HUES64 (cell line): ENCODE data around the gene PPP1R3C.

ENCODE experiments used
- H3K27ac ChIP-seq: 2 replicates; pipeline ENCODE4 v1.7.0; 2013; ENCODE audit warnings: low read depth, low read length, inconsistent platforms
- H3K27me3 ChIP-seq: 2 replicates; pipeline ENCODE4 v1.6.1; 2013; ENCODE audit warnings: mild to moderate bottlenecking, low read length; ENCODE audit not compliant: insufficient read depth
- H3K36me3 ChIP-seq: 2 replicates; pipeline ENCODE4 v1.6.1; 2013; ENCODE audit warnings: mild to moderate bottlenecking, low read length; ENCODE audit not compliant: insufficient read depth
- H3K4me1 ChIP-seq: 2 replicates; pipeline ENCODE4 v1.6.1; 2013; ENCODE audit warnings: mild to moderate bottlenecking, low read length, moderate library complexity; ENCODE audit not compliant: insufficient read depth
- H3K4me3 ChIP-seq: 2 replicates; pipeline ENCODE4 v1.5.1; 2013; ENCODE audit warnings: mild to moderate bottlenecking, low read length, moderate library complexity
- H3K9ac ChIP-seq: 2 replicates; pipeline ENCODE4 v1.6.1; 2013; ENCODE audit warnings: mild to moderate bottlenecking, low read depth, low read length
- H3K9me3 ChIP-seq: 2 replicates; pipeline ENCODE4 v1.6.1; 2013; ENCODE audit warnings: low read depth, low read length; ENCODE audit not compliant: insufficient read depth
- WGBS: fragments of 150-250, 120-280 bp; methylation state at CpG from one replicate; pipeline ENCODE4 v1.1.7; 2013; ENCODE audit warnings: missing lambda C conversion rate; 5-methylcytosine and 5-hydroxymethylcytosine counted together

Gene PPP1R3C

DNA sequence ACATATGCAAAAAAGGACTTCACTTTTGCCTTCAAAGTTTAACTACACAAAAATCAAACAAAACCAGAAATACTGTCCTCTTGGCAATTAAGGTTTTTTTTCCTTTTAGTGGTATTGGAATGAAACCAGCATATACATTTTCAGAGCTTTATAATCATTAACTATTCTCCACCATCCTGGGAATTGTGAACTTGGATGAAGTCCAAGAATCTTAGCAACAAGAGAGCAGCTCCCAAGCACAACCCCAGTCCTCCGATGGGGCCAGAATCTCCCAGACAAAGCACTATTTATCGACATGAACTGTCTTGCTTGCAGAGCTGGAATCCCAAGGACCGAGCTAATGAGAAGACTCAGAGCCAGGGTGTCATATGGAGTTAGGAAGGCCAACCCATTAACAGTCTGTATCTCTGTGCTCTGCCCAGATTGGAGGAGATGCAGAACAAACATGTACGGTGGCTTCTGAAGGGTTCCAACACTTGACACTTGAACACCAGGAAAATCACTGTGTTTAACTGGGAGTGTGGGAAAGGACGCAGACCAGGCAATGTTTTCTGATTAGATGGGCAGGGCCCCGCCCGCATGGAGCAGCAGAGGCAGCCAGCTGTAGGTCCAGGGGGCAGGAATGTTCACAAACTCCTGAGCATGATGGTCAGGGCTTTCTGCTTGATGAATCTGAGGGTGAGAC lies 35.5 kb downstream of the PPP1R3C start:
- WGBS = 93% methylated on average over 7 of the region's 7 CpGs
- Histone ChIP-seq H3K27me3 (no peaks in the 10 kb centered on the region), H3K4me3 (no peak overlapping the region), H3K4me1 (no peaks in the 10 kb centered on the region), H3K27ac (no peak overlapping the region), H3K36me3 (no peaks in the 10 kb centered on the region), H3K9ac (no peak overlapping the region), H3K9me3 (no peaks in the 10 kb centered on the region)

DNA sequence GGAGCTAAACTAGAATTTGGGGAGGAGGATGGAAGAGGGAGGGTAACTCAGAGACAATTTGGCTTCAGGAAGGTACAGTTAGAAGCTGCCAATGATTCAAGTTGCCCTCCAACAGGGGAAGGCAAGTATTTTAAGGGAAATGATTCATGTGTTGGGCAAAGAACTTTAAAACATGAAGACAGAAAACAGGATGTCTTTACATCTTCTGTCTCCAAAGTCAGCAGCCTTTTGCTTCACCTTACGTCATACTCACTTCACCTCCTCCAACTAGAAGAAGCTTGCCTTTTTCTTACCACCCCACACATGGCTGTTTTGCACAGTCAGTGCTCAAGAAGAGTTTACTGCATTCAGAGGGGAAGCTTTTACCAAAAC lies 36.1 kb downstream of the PPP1R3C start:
- Histone ChIP-seq H3K9me3 (no peaks in the 10 kb centered on the region), H3K27ac (no peak overlapping the region), H3K4me3 (no peak overlapping the region), H3K4me1 (no peaks in the 10 kb centered on the region), H3K27me3 (no peaks in the 10 kb centered on the region), H3K9ac (no peak overlapping the region), H3K36me3 (no peaks in the 10 kb centered on the region)
- 94% methylated on average over 1 of the region's 1 CpG for WGBS

GRCh38 chr10:91593834-91594233 lies 39.0 kb downstream of the PPP1R3C start:
- H3K36me3 ChIP-seq = no peaks in the 10 kb centered on the region
- no peak overlapping the region for H3K9ac ChIP-seq
- H3K27ac ChIP-seq = no peak overlapping the region
- H3K9me3 ChIP-seq = no peaks in the 10 kb centered on the region
- no peak overlapping the region for H3K4me3 ChIP-seq
- no peaks in the 10 kb centered on the region for H3K4me1 ChIP-seq
- WGBS = 96% methylated on average over 2 of the region's 2 CpGs
- no peaks in the 10 kb centered on the region for H3K27me3 ChIP-seq

- Histone ChIP-seq H3K27ac (no peak overlapping the region), H3K9ac (no peak overlapping the region), H3K9me3 (no peaks in the 10 kb centered on the region), H3K36me3 (no peaks in the 10 kb centered on the region), H3K4me3 (no peak overlapping the region), H3K27me3 (no peaks in the 10 kb centered on the region), H3K4me1 (no peaks in the 10 kb centered on the region)
- 94% methylated on average over 7 of the region's 8 CpGs for WGBS
Measured at GRCh38 chr10:91593366-91593765, 39.5 kb downstream of the PPP1R3C start.

DNA sequence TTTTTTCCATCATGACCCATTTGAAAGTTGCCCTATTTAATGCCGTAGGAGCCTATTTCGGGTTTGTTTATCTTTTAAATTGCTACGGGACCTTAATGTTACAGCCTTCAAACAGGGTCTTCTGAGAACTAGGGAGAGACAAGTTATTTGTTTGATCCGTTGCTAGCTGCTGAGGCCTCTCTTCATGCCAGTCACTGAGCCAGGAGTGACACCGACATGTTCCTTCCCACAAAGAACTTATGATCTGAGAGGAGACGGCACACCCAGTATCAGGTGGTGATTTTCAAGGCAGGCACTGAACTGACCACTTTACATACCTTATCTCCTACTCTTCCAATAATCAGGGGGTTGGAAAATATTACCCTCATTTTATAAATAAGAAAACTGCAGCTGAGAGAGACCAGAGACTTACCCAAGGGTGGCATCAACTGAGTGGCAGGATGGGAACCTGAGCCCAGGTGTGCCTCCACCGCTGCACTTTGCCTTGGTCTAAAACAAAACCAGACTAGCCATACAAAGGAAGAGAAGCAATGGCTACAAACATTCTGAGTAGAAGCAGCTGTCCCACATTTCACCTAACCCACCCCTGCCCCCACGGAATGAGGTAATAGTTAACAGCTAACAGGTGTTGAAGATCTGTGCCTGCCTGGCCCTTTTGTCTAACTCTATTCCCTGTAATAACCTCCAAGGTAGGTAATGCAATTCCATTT lies 40.5 kb downstream of the PPP1R3C start:
- Histone ChIP-seq H3K4me1 (no peaks in the 10 kb centered on the region), H3K27me3 (no peaks in the 10 kb centered on the region), H3K9me3 (no peaks in the 10 kb centered on the region), H3K4me3 (no peak overlapping the region), H3K36me3 (no peaks in the 10 kb centered on the region), H3K9ac (no peak overlapping the region), H3K27ac (no peak overlapping the region)
- 91% methylated on average over 8 of the region's 8 CpGs for WGBS

DNA sequence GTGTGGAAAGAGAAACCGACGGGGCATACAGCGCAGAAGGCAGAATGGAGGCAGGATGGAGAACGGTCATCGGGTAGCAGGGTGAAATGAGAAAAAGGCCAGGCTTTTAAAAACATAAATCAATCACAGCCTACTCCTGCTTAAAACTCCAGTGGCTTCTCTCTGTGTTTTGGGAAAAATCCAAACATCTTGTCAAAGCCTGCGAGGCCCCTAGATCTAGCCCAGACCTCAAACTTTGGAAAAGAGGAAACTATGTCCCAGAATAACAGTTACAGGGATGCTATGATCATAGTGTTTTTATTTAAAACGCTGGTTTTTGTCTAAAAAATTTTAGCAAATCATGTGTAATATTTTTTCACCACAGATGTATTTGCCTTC lies 41.1 kb downstream of the PPP1R3C start:
- Histone ChIP-seq H3K4me1 (no peaks in the 10 kb centered on the region), H3K9me3 (no peaks in the 10 kb centered on the region), H3K36me3 (no peaks in the 10 kb centered on the region), H3K27ac (no peak overlapping the region), H3K27me3 (no peaks in the 10 kb centered on the region), H3K4me3 (no peak overlapping the region), H3K9ac (no peak overlapping the region)
- WGBS = 90% methylated on average over 7 of the region's 7 CpGs

DNA sequence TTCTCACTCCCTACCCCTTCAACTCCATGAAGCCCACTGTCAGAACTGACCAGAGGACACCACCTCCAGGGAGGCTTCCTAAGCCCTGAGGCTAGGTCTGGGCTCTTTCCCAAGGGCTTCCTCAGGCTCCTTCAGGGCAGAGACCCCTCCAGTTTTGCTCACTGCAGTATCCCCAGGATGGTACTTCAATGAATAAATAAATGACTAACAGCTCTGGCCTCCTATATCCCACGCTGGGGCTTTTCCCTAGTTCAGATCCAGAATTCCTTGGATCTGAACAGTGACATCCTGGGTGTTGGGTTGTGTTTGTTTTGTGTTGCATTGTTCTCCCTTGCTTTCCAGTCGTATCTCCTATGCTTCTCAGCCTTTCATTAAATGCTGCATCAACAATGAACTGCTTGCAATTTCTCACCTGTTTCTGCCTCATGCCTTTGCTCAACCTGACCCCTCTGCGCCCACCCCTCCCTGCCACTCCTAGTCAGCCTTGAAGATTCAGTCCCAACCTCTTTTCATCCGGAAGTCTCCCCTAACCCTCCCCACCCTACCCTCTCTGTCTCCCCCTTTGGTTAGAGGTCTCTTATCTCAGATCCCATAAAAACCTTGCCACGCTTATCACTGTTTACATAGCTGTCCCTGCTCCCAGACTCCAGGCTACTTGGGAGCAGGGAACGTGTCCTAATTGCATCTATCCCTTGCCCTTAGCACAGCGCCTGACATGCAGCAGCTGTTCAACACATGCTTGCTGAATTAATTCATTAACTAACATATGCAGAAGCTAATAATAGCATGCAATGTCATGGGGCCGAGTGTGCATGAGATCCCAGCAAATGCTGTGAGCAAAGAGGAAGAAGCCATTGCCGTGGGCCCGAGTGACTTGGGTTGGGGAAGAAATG lies 41.7 kb downstream of the PPP1R3C start:
- H3K27me3 ChIP-seq = no peaks in the 10 kb centered on the region
- WGBS = 85% methylated on average over 10 of the region's 10 CpGs
- no peaks in the 10 kb centered on the region for H3K4me1 ChIP-seq
- no peaks in the 10 kb centered on the region for H3K9me3 ChIP-seq
- H3K4me3 ChIP-seq = no peak overlapping the region
- H3K36me3 ChIP-seq = no peaks in the 10 kb centered on the region
- H3K9ac ChIP-seq = no peak overlapping the region
- no peak overlapping the region for H3K27ac ChIP-seq

DNA sequence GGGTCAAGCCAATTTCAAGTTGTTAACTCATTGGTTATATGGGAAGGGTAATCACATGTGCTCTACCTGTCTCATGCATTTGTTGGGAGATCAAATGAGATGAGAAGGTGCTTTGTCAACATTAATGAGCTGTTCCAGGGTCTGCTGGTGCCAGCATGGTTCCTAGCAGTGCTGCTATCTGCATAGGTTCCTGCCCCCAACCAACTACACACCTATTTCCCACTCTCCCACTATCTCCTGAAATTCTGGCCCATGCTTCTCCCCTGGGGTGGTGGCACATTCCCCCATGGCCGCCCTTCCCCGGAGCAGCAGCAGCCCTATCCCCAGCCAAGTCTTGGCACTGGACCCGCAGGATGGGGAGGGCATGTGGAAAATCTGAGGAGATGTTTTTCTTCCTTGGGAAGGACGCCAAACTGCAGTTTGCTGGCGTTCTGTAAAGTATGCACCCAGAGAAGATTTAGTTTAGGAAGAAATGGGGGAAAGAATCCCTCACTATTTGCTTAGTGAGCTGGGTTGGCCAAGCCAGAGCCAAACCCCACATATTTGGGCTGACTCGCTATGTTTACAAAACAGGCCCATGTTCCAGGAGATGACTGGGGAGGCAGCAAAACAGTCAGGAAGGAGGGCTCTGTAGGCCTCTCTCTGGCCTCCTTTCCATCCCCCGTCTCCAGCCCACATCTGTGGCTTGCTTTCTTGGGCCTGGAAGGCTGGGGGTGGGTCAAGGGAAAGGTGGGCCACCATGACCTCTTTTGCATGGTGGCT lies 42.5 kb downstream of the PPP1R3C start:
- 90% methylated on average over 7 of the region's 7 CpGs for WGBS
- Histone ChIP-seq H3K9me3 (no peaks in the 10 kb centered on the region), H3K27ac (no peak overlapping the region), H3K4me3 (no peak overlapping the region), H3K9ac (no peak overlapping the region), H3K36me3 (no peaks in the 10 kb centered on the region), H3K4me1 (no peaks in the 10 kb centered on the region), H3K27me3 (no peaks in the 10 kb centered on the region)

- Histone ChIP-seq H3K4me1 (no peaks in the 10 kb centered on the region), H3K27me3 (no peaks in the 10 kb centered on the region), H3K9ac (no peak overlapping the region), H3K27ac (no peak overlapping the region), H3K36me3 (no peaks in the 10 kb centered on the region), H3K9me3 (no peaks in the 10 kb centered on the region), H3K4me3 (no peak overlapping the region)
- WGBS = 98% methylated on average over 3 of the region's 3 CpGs
Measured at GRCh38 chr10:91589658-91590035, 43.2 kb downstream of the PPP1R3C start.

GRCh38 chr10:91589015-91589657 lies 43.7 kb downstream of the PPP1R3C start:
- Histone ChIP-seq H3K9me3 (no peaks in the 10 kb centered on the region), H3K9ac (no peak overlapping the region), H3K4me3 (no peak overlapping the region), H3K27me3 (no peaks in the 10 kb centered on the region), H3K27ac (no peak overlapping the region), H3K4me1 (no peaks in the 10 kb centered on the region), H3K36me3 (no peaks in the 10 kb centered on the region)
- WGBS = 93% methylated on average over 6 of the region's 6 CpGs
